Esophagus squamous epithelium (tissue), 4 donors: Measurements from ENCODE around the gene TMEM87B.

Experiments
- POLR2A ChIP-seq, 4 donors: fragments of 450-650 bp; IDR thresholded peaks; one replicate each; pipeline ENCODE4 v1.6.1; 2017; ENCODE audit warnings: antibody characterized with exemption in 4 of 4, mild to moderate bottlenecking in 4 of 4, moderate library complexity in 3 of 4
- TF ChIP-seq, protein P1 (sequence below), 6 experiments: fragments of 450-650 bp in 4 of 6; fragments of 200-600 bp in 2 of 6; sonication (generic) in 2 of 6; IDR thresholded peaks; one replicate each; pipeline ENCODE4 v1.5.1; 2016 to 2019; ENCODE audit warnings: antibody characterized with exemption in 6 of 6, mild to moderate bottlenecking in 4 of 6, moderate library complexity in 4 of 6

DNA sequence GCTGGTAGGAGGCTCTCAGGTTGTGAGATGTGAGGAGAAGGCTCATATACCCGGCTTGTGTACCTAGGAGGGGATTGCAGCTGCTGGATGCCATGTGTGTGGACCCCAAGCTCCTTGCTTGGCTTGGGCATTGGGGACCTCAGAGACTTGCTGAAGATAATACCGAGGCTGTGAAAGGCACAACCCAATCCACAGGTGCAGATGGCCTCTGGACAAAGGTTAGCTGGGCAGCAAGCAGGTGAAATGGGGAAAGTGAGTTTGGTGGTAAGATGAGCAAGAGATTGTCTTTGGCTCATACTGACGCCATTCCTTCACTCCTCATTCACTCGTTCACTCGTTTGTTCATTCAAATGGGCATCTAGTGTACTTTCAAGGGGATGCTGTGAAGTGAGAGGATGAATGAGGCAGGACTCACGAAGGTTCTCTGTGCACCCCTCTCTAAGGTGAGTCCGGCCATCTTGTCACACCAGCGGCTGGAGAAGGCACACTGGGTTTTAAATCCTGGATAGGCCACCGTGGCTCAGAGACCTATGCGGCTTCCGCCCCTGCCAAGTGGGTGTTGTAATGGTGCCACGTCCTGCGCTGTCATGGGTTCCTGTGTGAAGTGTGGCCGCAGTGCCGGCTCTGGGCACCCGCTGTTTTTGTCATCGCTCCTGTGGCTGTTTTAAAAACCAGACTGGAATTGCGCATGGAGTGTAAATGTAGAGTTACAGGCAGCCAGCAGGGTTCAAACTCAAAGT, 96.8 kb downstream of the TMEM87B start:
- no peak for TF ChIP-seq POLR2A (IDR thresholded peaks at IDR 0.05)
- TF ChIP-seq, protein P1, sequence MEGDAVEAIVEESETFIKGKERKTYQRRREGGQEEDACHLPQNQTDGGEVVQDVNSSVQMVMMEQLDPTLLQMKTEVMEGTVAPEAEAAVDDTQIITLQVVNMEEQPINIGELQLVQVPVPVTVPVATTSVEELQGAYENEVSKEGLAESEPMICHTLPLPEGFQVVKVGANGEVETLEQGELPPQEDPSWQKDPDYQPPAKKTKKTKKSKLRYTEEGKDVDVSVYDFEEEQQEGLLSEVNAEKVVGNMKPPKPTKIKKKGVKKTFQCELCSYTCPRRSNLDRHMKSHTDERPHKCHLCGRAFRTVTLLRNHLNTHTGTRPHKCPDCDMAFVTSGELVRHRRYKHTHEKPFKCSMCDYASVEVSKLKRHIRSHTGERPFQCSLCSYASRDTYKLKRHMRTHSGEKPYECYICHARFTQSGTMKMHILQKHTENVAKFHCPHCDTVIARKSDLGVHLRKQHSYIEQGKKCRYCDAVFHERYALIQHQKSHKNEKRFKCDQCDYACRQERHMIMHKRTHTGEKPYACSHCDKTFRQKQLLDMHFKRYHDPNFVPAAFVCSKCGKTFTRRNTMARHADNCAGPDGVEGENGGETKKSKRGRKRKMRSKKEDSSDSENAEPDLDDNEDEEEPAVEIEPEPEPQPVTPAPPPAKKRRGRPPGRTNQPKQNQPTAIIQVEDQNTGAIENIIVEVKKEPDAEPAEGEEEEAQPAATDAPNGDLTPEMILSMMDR (IDR thresholded peaks at IDR 0.05), result no peak
